Measurements from ENCODE around the gene ZDHHC14.
A peak's percentile ranks its signal among the peaks of the same experiment; 100 is the strongest.
"Not testable (repeated sequence)": the region's sequence is repeated elsewhere in the genome, so short reads cannot be mapped to it uniquely, and the experiment has no call there.

The ZDHHC14 gene

GRCh38 chr6:157380779-157381561 lies at the start of gene ZDHHC14:
Gene ZDHHC14 (plus strand): TSS chr6:157381190.
- peak within 1 kb of the TSS; percentile 77 for H3K4me3 ChIP-seq (ENCODE audit: low read depth, low read length)
- TF ChIP-seq POLR2A (IDR thresholded peaks at IDR 0.05; ENCODE audit: extremely low read depth, insufficient read length) (peak; percentile 42), MAX (IDR thresholded peaks at IDR 0.05; ENCODE audit: low read depth, low read length) (no peak)
- peak; percentile 94 for DNase-seq (ENCODE audit: low read depth)

GRCh38 chr6:157332813-157333212 lies 48.2 kb upstream of the ZDHHC14 start:
- DNase-seq (ENCODE audit: low read depth), result no peak
- H3K4me3 ChIP-seq (ENCODE audit: low read depth, low read length), result no peak overlapping the region
- TF ChIP-seq MYC (IDR thresholded peaks at IDR 0.05; ENCODE audit: low read depth, low read length) (no peak), POLR2A (IDR thresholded peaks at IDR 0.05; ENCODE audit: extremely low read depth, insufficient read length) (no peak), MAX (IDR thresholded peaks at IDR 0.05; ENCODE audit: low read depth, low read length) (no peak), CTCF (IDR thresholded peaks at IDR 0.05; ENCODE audit: low read depth, low read length) (no peak)

- TF ChIP-seq POLR2A (IDR thresholded peaks at IDR 0.05; ENCODE audit: extremely low read depth, insufficient read length), result no peak
- H3K4me3 ChIP-seq (ENCODE audit: low read depth, low read length), result no peak overlapping the region
- DNase-seq (ENCODE audit: low read depth), result no peak
Measured at GRCh38 chr6:157333537-157333936, 47.5 kb upstream of the ZDHHC14 start.

- TF ChIP-seq POLR2A (IDR thresholded peaks at IDR 0.05; ENCODE audit: extremely low read depth, insufficient read length), result no peak
- TF ChIP-seq MAX (IDR thresholded peaks at IDR 0.05; ENCODE audit: low read depth, low read length), result no peak
- TF ChIP-seq MYC (IDR thresholded peaks at IDR 0.05; ENCODE audit: low read depth, low read length), result no peak
- no peak for TF ChIP-seq CTCF (IDR thresholded peaks at IDR 0.05; ENCODE audit: low read depth, low read length)
- no peak overlapping the region for H3K4me3 ChIP-seq (ENCODE audit: low read depth, low read length)
- DNase-seq (ENCODE audit: low read depth), result no peak
Measured at GRCh38 chr6:157333956-157334355, 47.0 kb upstream of the ZDHHC14 start.

DNA sequence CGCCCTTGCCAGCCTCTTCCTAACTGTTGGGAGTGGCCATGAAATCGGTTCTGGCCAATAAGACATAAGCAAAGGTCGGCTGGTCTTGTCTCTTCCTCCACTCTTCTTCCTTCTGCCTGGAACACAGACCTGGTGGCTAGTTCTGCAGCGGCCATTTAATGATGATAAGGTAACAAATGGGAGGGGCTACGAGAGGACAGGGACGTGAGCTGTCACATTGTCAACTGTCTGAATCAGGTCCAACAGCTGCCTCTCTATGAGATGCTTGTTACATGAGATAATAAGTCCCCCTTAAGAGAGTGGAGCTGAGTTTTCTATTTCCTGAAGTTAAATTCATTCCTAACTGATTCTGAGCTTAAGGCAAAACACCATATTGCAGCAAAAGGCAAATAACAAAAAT lies 45.2 kb upstream of the ZDHHC14 start:
- H3K4me3 ChIP-seq (ENCODE audit: low read depth, low read length), result no peak overlapping the region
- DNase-seq (ENCODE audit: low read depth), result peak; percentile 18
- TF ChIP-seq CTCF (IDR thresholded peaks at IDR 0.05; ENCODE audit: low read depth, low read length) (no peak), POLR2A (IDR thresholded peaks at IDR 0.05; ENCODE audit: extremely low read depth, insufficient read length) (no peak), MAX (IDR thresholded peaks at IDR 0.05; ENCODE audit: low read depth, low read length) (no peak), MYC (IDR thresholded peaks at IDR 0.05; ENCODE audit: low read depth, low read length) (no peak)

- not testable (repeated sequence) for H3K4me3 ChIP-seq (ENCODE audit: low read depth, low read length); DNase-seq (ENCODE audit: low read depth)
Measured at GRCh38 chr6:157337276-157337675, 43.7 kb upstream of the ZDHHC14 start.

GRCh38 chr6:157337751-157338150 lies 43.2 kb upstream of the ZDHHC14 start:
- no peak overlapping the region for H3K4me3 ChIP-seq (ENCODE audit: low read depth, low read length)
- DNase-seq (ENCODE audit: low read depth), result no peak
- TF ChIP-seq POLR2A (IDR thresholded peaks at IDR 0.05; ENCODE audit: extremely low read depth, insufficient read length) (no peak), MAX (IDR thresholded peaks at IDR 0.05; ENCODE audit: low read depth, low read length) (no peak), MYC (IDR thresholded peaks at IDR 0.05; ENCODE audit: low read depth, low read length) (no peak), CTCF (IDR thresholded peaks at IDR 0.05; ENCODE audit: low read depth, low read length) (no peak)

Data from NB4 (cell line).